Right hindlimb (tissue), 1 donor: ENCODE results near the gene TBCA.

Source experiments
- DNase-seq: peaks from one replicate; pipeline ENCODE4 v3.0.0-alpha.2; 2018

Gene TBCA

GRCh38 chr5:77641963-77642737 lies 134.0 kb downstream of the TBCA start:
- DNase-seq = no peak

GRCh38 chr5:77641397-77641943 lies 134.7 kb downstream of the TBCA start:
- no peak for DNase-seq
